ENCODE measurements around the gene USP7.

GRCh38 chr16:9002042-9002441, 38.3 kb upstream of the USP7 start:
- TF ChIP-seq CTCF (IDR thresholded peaks at IDR 0.05): no peak
- TF ChIP-seq EP300 (IDR thresholded peaks at IDR 0.05): no peak
- TF ChIP-seq POLR2AphosphoS5 (IDR thresholded peaks at IDR 0.05): no peak

Measured in upper lobe of left lung (tissue), 4 donors.